K562 (cell line): ENCODE results near the gene OBSCN. TPM values are rescaled to one million over a fixed set of nuclear protein-coding genes. Genes with fewer than 3 reads are reported as not detected.

ENCODE experiments used
- CBX3 ChIP-seq, 2 experiments: IDR thresholded peaks; 1 replicate in 1 of 2; 2 replicates in 1 of 2; pipeline ENCODE4 v1.6.1; 2012; ENCODE audit warnings: inconsistent platforms in 2 of 2, low read length in 2 of 2, borderline replicate concordance in 1 of 2, control low read depth in 1 of 2
- ELF4 ChIP-seq: fragments of 450-650 bp; formaldehyde crosslinking; IDR thresholded peaks from 2 replicates; pipeline ENCODE4 v1.4.0; 2022; ENCODE audit warnings: missing genetic modification characterization
- FIP1L1 ChIP-seq: fragments of 200-400 bp; formaldehyde crosslinking; IDR thresholded peaks from 2 replicates; pipeline ENCODE4 v1.6.1; 2018; ENCODE audit warnings: mild to moderate bottlenecking, low read depth, low read length; ENCODE audit not compliant: poor library complexity, severe bottlenecking
- HMGN3 ChIP-seq: IDR thresholded peaks from 2 replicates; pipeline ENCODE4 v1.6.1; 2011; ENCODE audit warnings: borderline replicate concordance, low read depth, mild to moderate bottlenecking, mixed read lengths, low read length; ENCODE audit not compliant: insufficient read length; ENCODE audit errors: extremely low read depth
- RBM22 ChIP-seq: fragments of 200-400 bp; formaldehyde crosslinking; IDR thresholded peaks from 2 replicates; pipeline ENCODE4 v1.6.1; 2018; ENCODE audit warnings: low read length, low read depth; ENCODE audit not compliant: poor library complexity, severe bottlenecking
- ZBTB7A ChIP-seq: IDR thresholded peaks from 2 replicates; pipeline ENCODE4 v1.6.1; 2011; ENCODE audit warnings: low read depth, mild to moderate bottlenecking, low read length, moderate library complexity, borderline replicate concordance; ENCODE audit not compliant: control insufficient read depth
- polyA plus RNA-seq, 8 experiments: library from polyadenylated mRNA; depleted of rRNA in 4 of 8; stranded (reverse) in 5 of 8; unstranded in 3 of 8; fragments of >200 nt; fragmentation: Nextera tagmentation in 2 of 8; fragmentation: Illumina TruSeq in 1 of 8; extraction: Ambion mirVana in 2 of 8; extraction: Trizol in 1 of 8; gene quantifications; 2 replicates each; pipeline versions ENCODE4 v1.2.1 to v1.2.3, GENCODE V29; 2011 to 2014; ENCODE audit warnings: inconsistent platforms in 1 of 8, missing spikeins in 1 of 8
- total RNA-seq, 7 experiments: library from RNA; depleted of rRNA in 6 of 7; stranded (reverse); fragments of >200 nt in 6 of 7; fragmentation: Illumina TruSeq in 2 of 7; extraction: Trizol in 2 of 7; gene quantifications; 2 replicates each; pipeline versions ENCODE4 v1.2.1 to v1.2.3, GENCODE V29; 2011 to 2021; ENCODE audit warnings: low replicate concordance in 1 of 7
- TF ChIP-seq, protein P1 (sequence below): fragments of 450-650 bp; IDR thresholded peaks from 2 replicates; pipeline ENCODE4 v1.6.1; 2016; ENCODE audit warnings: mild to moderate bottlenecking, moderate library complexity
- TF ChIP-seq, protein P2 (sequence below): sonication (generic); formaldehyde crosslinking; IDR thresholded peaks from 2 replicates; pipeline ENCODE4 v1.9.0; 2022; ENCODE audit warnings: mild to moderate bottlenecking, missing genetic modification reagents
- TF ChIP-seq, protein P3 (sequence below): fragments of 450-650 bp; formaldehyde crosslinking; IDR thresholded peaks from 2 replicates; pipeline ENCODE4 v1.4.0; 2022; ENCODE audit warnings: missing genetic modification characterization
- TF ChIP-seq, protein P4 (sequence below): fragments of 150-350 bp; conservative IDR thresholded peaks from 2 replicates; pipeline ENCODE4 v1.6.1; 2014; ENCODE audit warnings: low read length

Gene OBSCN
- total and polyA plus RNA-seq, 9 of the 15 experiments (the other 6 are each of a cell fraction or from before 2014, with no cell fraction given): 0.18 to 19.7 (median 3.6) TPM

DNA sequence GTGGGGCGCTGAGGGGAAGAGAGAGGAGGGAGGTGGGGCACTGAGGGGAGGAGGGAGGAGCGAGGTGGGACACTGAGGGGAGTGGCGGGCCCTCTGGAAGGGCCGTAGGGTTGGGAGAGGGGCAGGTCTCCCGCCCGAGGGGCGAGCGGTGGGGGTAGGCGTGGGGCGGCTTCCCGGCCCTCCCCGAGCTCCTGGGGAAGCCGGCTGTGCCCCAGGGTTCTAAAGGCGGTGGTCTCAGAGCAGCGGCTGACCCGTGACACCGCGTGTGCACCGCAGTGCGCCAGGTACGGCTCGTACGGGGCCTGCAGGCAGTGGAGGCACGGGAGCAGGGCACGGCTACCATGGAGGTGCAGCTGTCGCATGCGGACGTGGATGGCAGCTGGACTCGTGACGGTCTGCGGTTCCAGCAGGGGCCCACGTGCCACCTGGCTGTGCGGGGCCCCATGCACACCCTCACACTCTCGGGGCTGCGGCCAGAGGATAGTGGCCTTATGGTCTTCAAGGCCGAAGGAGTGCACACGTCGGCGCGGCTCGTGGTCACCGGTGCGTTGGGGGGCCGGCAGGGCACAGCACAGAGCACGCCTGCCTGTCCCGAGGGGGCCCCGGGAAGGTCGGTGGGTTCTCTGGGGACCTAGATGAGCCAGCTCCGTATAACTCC lies 68.5 kb downstream of the OBSCN start (continued):
- TF ChIP-seq, protein P1, sequence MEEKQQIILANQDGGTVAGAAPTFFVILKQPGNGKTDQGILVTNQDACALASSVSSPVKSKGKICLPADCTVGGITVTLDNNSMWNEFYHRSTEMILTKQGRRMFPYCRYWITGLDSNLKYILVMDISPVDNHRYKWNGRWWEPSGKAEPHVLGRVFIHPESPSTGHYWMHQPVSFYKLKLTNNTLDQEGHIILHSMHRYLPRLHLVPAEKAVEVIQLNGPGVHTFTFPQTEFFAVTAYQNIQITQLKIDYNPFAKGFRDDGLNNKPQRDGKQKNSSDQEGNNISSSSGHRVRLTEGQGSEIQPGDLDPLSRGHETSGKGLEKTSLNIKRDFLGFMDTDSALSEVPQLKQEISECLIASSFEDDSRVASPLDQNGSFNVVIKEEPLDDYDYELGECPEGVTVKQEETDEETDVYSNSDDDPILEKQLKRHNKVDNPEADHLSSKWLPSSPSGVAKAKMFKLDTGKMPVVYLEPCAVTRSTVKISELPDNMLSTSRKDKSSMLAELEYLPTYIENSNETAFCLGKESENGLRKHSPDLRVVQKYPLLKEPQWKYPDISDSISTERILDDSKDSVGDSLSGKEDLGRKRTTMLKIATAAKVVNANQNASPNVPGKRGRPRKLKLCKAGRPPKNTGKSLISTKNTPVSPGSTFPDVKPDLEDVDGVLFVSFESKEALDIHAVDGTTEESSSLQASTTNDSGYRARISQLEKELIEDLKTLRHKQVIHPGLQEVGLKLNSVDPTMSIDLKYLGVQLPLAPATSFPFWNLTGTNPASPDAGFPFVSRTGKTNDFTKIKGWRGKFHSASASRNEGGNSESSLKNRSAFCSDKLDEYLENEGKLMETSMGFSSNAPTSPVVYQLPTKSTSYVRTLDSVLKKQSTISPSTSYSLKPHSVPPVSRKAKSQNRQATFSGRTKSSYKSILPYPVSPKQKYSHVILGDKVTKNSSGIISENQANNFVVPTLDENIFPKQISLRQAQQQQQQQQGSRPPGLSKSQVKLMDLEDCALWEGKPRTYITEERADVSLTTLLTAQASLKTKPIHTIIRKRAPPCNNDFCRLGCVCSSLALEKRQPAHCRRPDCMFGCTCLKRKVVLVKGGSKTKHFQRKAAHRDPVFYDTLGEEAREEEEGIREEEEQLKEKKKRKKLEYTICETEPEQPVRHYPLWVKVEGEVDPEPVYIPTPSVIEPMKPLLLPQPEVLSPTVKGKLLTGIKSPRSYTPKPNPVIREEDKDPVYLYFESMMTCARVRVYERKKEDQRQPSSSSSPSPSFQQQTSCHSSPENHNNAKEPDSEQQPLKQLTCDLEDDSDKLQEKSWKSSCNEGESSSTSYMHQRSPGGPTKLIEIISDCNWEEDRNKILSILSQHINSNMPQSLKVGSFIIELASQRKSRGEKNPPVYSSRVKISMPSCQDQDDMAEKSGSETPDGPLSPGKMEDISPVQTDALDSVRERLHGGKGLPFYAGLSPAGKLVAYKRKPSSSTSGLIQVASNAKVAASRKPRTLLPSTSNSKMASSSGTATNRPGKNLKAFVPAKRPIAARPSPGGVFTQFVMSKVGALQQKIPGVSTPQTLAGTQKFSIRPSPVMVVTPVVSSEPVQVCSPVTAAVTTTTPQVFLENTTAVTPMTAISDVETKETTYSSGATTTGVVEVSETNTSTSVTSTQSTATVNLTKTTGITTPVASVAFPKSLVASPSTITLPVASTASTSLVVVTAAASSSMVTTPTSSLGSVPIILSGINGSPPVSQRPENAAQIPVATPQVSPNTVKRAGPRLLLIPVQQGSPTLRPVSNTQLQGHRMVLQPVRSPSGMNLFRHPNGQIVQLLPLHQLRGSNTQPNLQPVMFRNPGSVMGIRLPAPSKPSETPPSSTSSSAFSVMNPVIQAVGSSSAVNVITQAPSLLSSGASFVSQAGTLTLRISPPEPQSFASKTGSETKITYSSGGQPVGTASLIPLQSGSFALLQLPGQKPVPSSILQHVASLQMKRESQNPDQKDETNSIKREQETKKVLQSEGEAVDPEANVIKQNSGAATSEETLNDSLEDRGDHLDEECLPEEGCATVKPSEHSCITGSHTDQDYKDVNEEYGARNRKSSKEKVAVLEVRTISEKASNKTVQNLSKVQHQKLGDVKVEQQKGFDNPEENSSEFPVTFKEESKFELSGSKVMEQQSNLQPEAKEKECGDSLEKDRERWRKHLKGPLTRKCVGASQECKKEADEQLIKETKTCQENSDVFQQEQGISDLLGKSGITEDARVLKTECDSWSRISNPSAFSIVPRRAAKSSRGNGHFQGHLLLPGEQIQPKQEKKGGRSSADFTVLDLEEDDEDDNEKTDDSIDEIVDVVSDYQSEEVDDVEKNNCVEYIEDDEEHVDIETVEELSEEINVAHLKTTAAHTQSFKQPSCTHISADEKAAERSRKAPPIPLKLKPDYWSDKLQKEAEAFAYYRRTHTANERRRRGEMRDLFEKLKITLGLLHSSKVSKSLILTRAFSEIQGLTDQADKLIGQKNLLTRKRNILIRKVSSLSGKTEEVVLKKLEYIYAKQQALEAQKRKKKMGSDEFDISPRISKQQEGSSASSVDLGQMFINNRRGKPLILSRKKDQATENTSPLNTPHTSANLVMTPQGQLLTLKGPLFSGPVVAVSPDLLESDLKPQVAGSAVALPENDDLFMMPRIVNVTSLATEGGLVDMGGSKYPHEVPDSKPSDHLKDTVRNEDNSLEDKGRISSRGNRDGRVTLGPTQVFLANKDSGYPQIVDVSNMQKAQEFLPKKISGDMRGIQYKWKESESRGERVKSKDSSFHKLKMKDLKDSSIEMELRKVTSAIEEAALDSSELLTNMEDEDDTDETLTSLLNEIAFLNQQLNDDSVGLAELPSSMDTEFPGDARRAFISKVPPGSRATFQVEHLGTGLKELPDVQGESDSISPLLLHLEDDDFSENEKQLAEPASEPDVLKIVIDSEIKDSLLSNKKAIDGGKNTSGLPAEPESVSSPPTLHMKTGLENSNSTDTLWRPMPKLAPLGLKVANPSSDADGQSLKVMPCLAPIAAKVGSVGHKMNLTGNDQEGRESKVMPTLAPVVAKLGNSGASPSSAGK: peak; percentile 66
- TF ChIP-seq FIP1L1: peak; percentile 32
- TF ChIP-seq, protein P2, sequence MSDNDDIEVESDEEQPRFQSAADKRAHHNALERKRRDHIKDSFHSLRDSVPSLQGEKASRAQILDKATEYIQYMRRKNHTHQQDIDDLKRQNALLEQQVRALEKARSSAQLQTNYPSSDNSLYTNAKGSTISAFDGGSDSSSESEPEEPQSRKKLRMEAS (CRISPR knock-in tag): peak; percentile 93
- 0 out of 2 replicates have a peak, but pooled peaks have one; percentile 42 for TF ChIP-seq ELF4 (CRISPR knock-in tag)
- TF ChIP-seq CBX3 (IDR thresholded peaks at IDR 0.05; ENCODE audit: borderline replicate concordance in 1 of 2, low read length in 2 of 2): peak in 1 of 2 experiments; percentile 5; a peak in 1 of 3 replicates
- TF ChIP-seq HMGN3: peak; percentile 15
- TF ChIP-seq, protein P3, sequence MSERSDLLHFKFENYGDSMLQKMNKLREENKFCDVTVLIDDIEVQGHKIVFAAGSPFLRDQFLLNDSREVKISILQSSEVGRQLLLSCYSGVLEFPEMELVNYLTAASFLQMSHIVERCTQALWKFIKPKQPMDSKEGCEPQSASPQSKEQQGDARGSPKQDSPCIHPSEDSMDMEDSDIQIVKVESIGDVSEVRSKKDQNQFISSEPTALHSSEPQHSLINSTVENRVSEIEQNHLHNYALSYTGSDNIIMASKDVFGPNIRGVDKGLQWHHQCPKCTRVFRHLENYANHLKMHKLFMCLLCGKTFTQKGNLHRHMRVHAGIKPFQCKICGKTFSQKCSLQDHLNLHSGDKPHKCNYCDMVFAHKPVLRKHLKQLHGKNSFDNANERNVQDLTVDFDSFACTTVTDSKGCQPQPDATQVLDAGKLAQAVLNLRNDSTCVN (CRISPR knock-in tag): 0 out of 2 replicates have a peak, but pooled peaks have one; percentile 8
- peak; percentile 40; the same call in 1 of the 2 replicates for TF ChIP-seq ZBTB7A
- TF ChIP-seq, protein P4, sequence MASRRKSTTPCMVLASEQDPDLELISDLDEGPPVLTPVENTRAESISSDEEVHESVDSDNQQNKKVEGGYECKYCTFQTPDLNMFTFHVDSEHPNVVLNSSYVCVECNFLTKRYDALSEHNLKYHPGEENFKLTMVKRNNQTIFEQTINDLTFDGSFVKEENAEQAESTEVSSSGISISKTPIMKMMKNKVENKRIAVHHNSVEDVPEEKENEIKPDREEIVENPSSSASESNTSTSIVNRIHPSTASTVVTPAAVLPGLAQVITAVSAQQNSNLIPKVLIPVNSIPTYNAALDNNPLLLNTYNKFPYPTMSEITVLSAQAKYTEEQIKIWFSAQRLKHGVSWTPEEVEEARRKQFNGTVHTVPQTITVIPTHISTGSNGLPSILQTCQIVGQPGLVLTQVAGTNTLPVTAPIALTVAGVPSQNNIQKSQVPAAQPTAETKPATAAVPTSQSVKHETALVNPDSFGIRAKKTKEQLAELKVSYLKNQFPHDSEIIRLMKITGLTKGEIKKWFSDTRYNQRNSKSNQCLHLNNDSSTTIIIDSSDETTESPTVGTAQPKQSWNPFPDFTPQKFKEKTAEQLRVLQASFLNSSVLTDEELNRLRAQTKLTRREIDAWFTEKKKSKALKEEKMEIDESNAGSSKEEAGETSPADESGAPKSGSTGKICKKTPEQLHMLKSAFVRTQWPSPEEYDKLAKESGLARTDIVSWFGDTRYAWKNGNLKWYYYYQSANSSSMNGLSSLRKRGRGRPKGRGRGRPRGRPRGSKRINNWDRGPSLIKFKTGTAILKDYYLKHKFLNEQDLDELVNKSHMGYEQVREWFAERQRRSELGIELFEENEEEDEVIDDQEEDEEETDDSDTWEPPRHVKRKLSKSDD: no peak
- no peak for TF ChIP-seq RBM22
